Stimulated activated CD8-positive, alpha-beta memory T cell treated with anti-CD3 and anti-CD28 coated beads, Interleukin-4, amount 100 ng/mL, for 1 hour (primary cell): ENCODE results near the gene EPS8L1.
A peak's percentile ranks its signal among the peaks of the same experiment; 100 is the strongest.

Experiments used
- DNase-seq, 2 donors: peaks; one replicate each; pipeline ENCODE4 v3.0.0-alpha.2; 2020; ENCODE audit warnings: low read depth in 2 of 2, low spot score in 1 of 2

The EPS8L1 gene

GRCh38 chr19:55114566-55115145 is 39.0 kb downstream of the EPS8L1 start:
- DNase-seq = no peak

GRCh38 chr19:55115446-55116065 is 39.9 kb downstream of the EPS8L1 start:
- no peak for DNase-seq

- DNase-seq = peak in 1 of 2 donors; percentile 21
Observed at GRCh38 chr19:55116232-55116858, 40.7 kb downstream of the EPS8L1 start.

- no peak for DNase-seq
Observed at GRCh38 chr19:55116859-55117662, 41.4 kb downstream of the EPS8L1 start, which contains the start of gene PPP1R12C. TSS of gene PPP1R12C (minus strand) at chr19:55117637. CDS start at chr19:55117543, 94 bp downstream.

- peak; percentile 93 for DNase-seq
Observed at GRCh38 chr19:55117663-55118391, 42.2 kb downstream of the EPS8L1 start.

GRCh38 chr19:55118401-55118991 is 42.8 kb downstream of the EPS8L1 start:
- DNase-seq = no peak

GRCh38 chr19:55119053-55119452 is 43.4 kb downstream of the EPS8L1 start:
- DNase-seq = no peak

GRCh38 chr19:55131421-55131820 is 55.8 kb downstream of the EPS8L1 start:
- DNase-seq = no peak

GRCh38 chr19:55132453-55133129 is 56.9 kb downstream of the EPS8L1 start:
- no peak for DNase-seq

- DNase-seq = no peak
Observed at GRCh38 chr19:55133639-55134444, 58.2 kb downstream of the EPS8L1 start.

GRCh38 chr19:55134736-55135135 is 59.1 kb downstream of the EPS8L1 start:
- no peak for DNase-seq

GRCh38 chr19:55136399-55137102 is 60.9 kb downstream of the EPS8L1 start:
- no peak for DNase-seq
